Neuronal stem cell (in vitro differentiated cells): ENCODE measurements around the gene IFT81.
A peak's percentile ranks its signal among the peaks of the same experiment; 100 is the strongest.

ENCODE experiments used
- DNase-seq: peaks from one replicate; pipeline ENCODE4 v3.0.0-alpha.2; 2013; ENCODE audit warnings: low spot score
- H2AFZ ChIP-seq: one replicate; pipeline ENCODE4 v1.6.1; 2013; ENCODE audit warnings: mild to moderate bottlenecking, low read length, inconsistent platforms
- H2AK5ac ChIP-seq: 2 replicates; pipeline ENCODE4 v1.6.1; 2013; ENCODE audit warnings: low read depth, mild to moderate bottlenecking, inconsistent platforms, low read length, moderate library complexity, mixed read lengths
- H2BK120ac ChIP-seq: 2 replicates; pipeline ENCODE4 v1.6.1; 2013; ENCODE audit warnings: low read depth, mild to moderate bottlenecking, inconsistent platforms, low read length, moderate library complexity, mixed read lengths
- H2BK12ac ChIP-seq: one replicate; pipeline ENCODE4 v1.6.1; 2013; ENCODE audit warnings: low read length, inconsistent platforms
- H2BK15ac ChIP-seq: 2 replicates; pipeline ENCODE4 v1.6.1; 2013; ENCODE audit warnings: mild to moderate bottlenecking, low read length, inconsistent platforms, mixed read lengths
- H2BK5ac ChIP-seq: one replicate; pipeline ENCODE4 v1.6.1; 2013; ENCODE audit warnings: inconsistent platforms, mild to moderate bottlenecking, low read length, moderate library complexity
- H3K14ac ChIP-seq: one replicate; pipeline ENCODE4 v1.6.1; 2013; ENCODE audit warnings: low read length, inconsistent platforms
- H3K18ac ChIP-seq: 2 replicates; pipeline ENCODE4 v1.6.1; 2013; ENCODE audit warnings: low read length, inconsistent platforms
- H3K23ac ChIP-seq: 2 replicates; pipeline ENCODE4 v1.6.1; 2013; ENCODE audit warnings: low read depth, mild to moderate bottlenecking, mixed read lengths, low read length, inconsistent platforms; ENCODE audit not compliant: poor library complexity
- H3K27ac ChIP-seq: replicated peaks from 3 replicates; pipeline ENCODE4 v1.5.1; 2013; ENCODE audit warnings: low read length, inconsistent platforms
- H3K27me3 ChIP-seq, 3 experiments: 2 replicates each; pipeline ENCODE4 v1.6.1; 2013; ENCODE audit warnings: low read length in 3 of 3, mild to moderate bottlenecking in 2 of 3, inconsistent platforms in 1 of 3, low read depth in 1 of 3, mixed read lengths in 1 of 3, moderate library complexity in 1 of 3; ENCODE audit not compliant: control insufficient read depth in 3 of 3, insufficient read depth in 3 of 3
- H3K36me3 ChIP-seq, 2 donors: replicated peaks in 1 of 2; 2 replicates each; pipeline ENCODE4 v1.6.1; 2013; ENCODE audit warnings: low read length in 2 of 2; ENCODE audit not compliant: control insufficient read depth in 2 of 2, insufficient read depth in 2 of 2
- H3K4ac ChIP-seq: 2 replicates; pipeline ENCODE4 v1.6.1; 2013; ENCODE audit warnings: inconsistent platforms, mild to moderate bottlenecking, low read length, moderate library complexity
- H3K4me1 ChIP-seq, 2 donors: 1 replicate in 1 of 2; 2 replicates in 1 of 2; pipeline ENCODE4 v1.6.1; 2013; ENCODE audit warnings: low read length in 2 of 2, low read depth in 1 of 2; ENCODE audit not compliant: control insufficient read depth in 2 of 2, insufficient read depth in 1 of 2
- H3K4me2 ChIP-seq: one replicate; pipeline ENCODE4 v1.6.1; 2013; ENCODE audit warnings: mild to moderate bottlenecking, low read length, inconsistent platforms; ENCODE audit not compliant: insufficient read depth, poor library complexity, severe bottlenecking
- H3K4me3 ChIP-seq, 2 donors: 2 replicates each; pipeline ENCODE4 v1.5.1; 2013; ENCODE audit warnings: low read length in 2 of 2, mild to moderate bottlenecking in 2 of 2, inconsistent platforms in 1 of 2, moderate library complexity in 1 of 2
- H3K79me1 ChIP-seq: one replicate; pipeline ENCODE4 v1.6.1; 2013; ENCODE audit warnings: low read depth, mild to moderate bottlenecking, inconsistent platforms, low read length, moderate library complexity
- H3K9ac ChIP-seq: one replicate; pipeline ENCODE4 v1.6.1; 2013; ENCODE audit warnings: mild to moderate bottlenecking, low read depth, low read length, inconsistent platforms; ENCODE audit not compliant: poor library complexity
- H3K9me3 ChIP-seq, 2 donors: replicated peaks in 1 of 2; 2 replicates each; pipeline versions ENCODE3 to v1.6.1; 2013; ENCODE audit warnings: low read length in 2 of 2, mild to moderate bottlenecking in 2 of 2, inconsistent platforms in 1 of 2, low read depth in 1 of 2, mixed read lengths in 1 of 2, moderate library complexity in 1 of 2; ENCODE audit not compliant: control insufficient read depth in 2 of 2, insufficient read depth in 1 of 2
- H4K8ac ChIP-seq: one replicate; pipeline ENCODE4 v1.6.1; 2013; ENCODE audit warnings: low read depth, mild to moderate bottlenecking, inconsistent platforms, low read length, moderate library complexity
- H4K91ac ChIP-seq: one replicate; pipeline ENCODE4 v1.6.1; 2013; ENCODE audit warnings: low read length, low read depth, mild to moderate bottlenecking, inconsistent platforms; ENCODE audit not compliant: poor library complexity
- whole genome bisulfite sequencing, 2 donors: extraction: QIAGEN DNeasy Blood & Tissue Kit; methylation state at CpG; one replicate each; pipeline ENCODE4 v1.1.7; 2013; ENCODE audit warnings: missing lambda C conversion rate in 2 of 2, mixed read lengths in 1 of 2; ENCODE audit not compliant: insufficient read length in 2 of 2, insufficient replicate concordance in 1 of 2; ENCODE audit errors: extremely low coverage in 2 of 2; 5-methylcytosine and 5-hydroxymethylcytosine counted together

IFT81 gene

GRCh38 chr12:110105986-110106385 is 18.2 kb upstream of the IFT81 start:
- Histone ChIP-seq H2BK15ac (no peak overlapping the region), H3K4me3 (no peak overlapping the region), H3K4me1 (peaks cover 5 to 7% of the 10 kb centered on the region in 2 donors), H2BK120ac (no peak overlapping the region), H3K4ac (no peak overlapping the region), H3K27me3 (no peaks in the 10 kb centered on the region), H3K9ac (no peak overlapping the region), H3K4me2 (no peak overlapping the region), H4K91ac (no peak overlapping the region), H3K18ac (no peak overlapping the region), H3K79me1 (no peaks in the 10 kb centered on the region), H2AK5ac (no peak overlapping the region), H2AFZ (no peak overlapping the region), H3K14ac (no peak overlapping the region), H3K9me3 (no peaks in the 10 kb centered on the region), H3K36me3 (no peaks in the 10 kb centered on the region), H2BK12ac (no peak overlapping the region), H3K23ac (no peak overlapping the region), H2BK5ac (no peak overlapping the region), H3K27ac (no peak overlapping the region), H4K8ac (no peak overlapping the region)
- DNase-seq = no peak
- no CpG with 5 or more reads among the region's 2 CpGs for WGBS, 2 donors

DNA sequence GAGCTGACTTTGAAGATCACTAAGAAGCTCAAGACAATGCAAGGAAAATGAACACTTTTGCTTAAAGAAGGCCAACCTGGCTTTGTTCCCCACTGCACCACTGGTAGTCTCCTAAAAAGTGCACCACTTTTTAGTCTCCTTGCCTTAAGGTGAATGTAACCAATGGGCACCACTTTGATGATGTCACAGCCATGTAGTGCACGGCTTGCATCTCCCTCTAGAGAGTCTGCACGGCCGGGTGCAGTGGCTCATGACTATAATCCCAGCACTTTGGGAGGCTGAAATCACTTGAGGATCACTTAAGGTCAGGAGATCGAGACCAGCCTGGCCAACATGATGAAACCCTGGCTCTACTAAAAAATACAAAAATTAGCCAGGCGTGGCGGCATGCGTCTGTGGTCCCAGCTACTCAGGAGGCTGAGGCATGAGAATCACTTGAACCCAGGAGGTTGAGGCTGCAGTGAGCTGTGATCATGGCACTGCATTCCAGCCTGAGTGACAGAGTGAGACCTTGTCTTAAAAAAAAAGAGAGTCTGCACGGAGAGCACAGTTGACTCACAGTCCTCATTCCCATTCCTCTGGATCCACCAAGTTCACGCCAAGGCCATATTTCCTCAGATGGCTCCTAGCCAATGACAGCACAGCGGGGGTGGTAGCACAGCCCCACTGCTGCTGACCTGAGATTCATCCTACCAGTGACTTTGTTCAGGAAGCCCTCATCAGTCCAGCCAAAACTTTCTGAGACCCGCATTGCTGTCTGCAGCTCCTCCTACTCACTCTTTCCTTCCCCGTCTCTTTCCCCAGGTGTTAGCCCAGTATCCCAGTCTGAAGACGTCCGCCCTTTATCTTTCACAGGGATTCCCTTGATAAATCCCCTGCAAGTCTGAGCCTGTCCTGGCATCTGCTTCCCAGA is 16.5 kb upstream of the IFT81 start:
- Histone ChIP-seq H4K91ac (no peak overlapping the region), H3K9me3 (peaks cover 0 to 4% of the 10 kb centered on the region in 2 donors), H3K4me3 (no peak overlapping the region), H2AK5ac (no peak overlapping the region), H3K27ac (no peak overlapping the region), H2BK12ac (no peak overlapping the region), H2BK120ac (no peak overlapping the region), H2BK15ac (no peak overlapping the region), H2BK5ac (no peak overlapping the region), H3K23ac (no peak overlapping the region), H3K4ac (no peak overlapping the region), H3K36me3 (no peaks in the 10 kb centered on the region), H2AFZ (peak overlapping the region; percentile 9), H3K18ac (no peak overlapping the region), H4K8ac (no peak overlapping the region), H3K4me1 (peaks cover 5 to 7% of the 10 kb centered on the region in 2 donors), H3K27me3 (no peaks in the 10 kb centered on the region), H3K9ac (no peak overlapping the region), H3K4me2 (no peak overlapping the region), H3K14ac (no peak overlapping the region), H3K79me1 (no peaks in the 10 kb centered on the region)
- no peak for DNase-seq
- no CpG with 5 or more reads among the region's 14 CpGs for WGBS, 2 donors

DNA sequence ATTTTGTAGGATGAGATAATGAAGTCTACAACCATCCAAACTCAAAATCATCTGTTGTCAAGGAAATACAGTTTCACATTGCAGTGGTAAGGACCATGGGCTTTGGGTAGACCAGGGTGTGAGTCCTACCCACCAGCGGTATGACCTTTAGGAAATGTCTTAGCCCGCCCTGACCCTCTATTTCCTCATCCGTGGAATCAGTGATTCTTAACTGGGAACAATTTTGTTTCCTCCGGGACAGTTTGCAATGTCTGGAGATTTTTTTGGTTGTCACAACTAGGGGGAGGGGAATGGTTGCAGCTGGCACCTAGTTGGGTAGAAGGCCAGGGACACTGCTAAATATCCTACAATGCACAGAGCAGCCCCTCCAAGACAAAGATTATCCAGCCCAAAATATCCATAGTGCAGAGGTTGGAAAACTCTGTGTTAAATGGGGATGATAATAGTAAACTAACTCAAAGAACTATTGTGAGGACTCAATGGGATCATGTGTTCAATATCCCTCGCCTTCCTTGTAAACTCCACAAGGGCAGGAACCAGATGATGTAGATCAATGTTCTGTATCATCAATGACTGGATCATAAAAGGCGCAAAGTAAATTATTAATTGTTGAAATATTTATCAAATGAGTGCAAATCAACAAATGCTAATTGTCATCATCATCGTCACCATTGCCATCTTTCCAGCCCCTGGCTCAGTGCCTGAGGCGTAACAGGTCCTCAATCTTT is 15.7 kb upstream of the IFT81 start:
- Histone ChIP-seq H3K18ac (no peak overlapping the region), H3K23ac (no peak overlapping the region), H3K79me1 (no peaks in the 10 kb centered on the region), H2BK120ac (no peak overlapping the region), H3K4ac (no peak overlapping the region), H3K9me3 (peaks cover 0 to 4% of the 10 kb centered on the region in 2 donors), H2BK5ac (no peak overlapping the region), H3K4me2 (no peak overlapping the region), H3K4me3 (no peak overlapping the region), H3K14ac (no peak overlapping the region), H2AK5ac (no peak overlapping the region), H2BK12ac (no peak overlapping the region), H3K27me3 (no peaks in the 10 kb centered on the region), H3K9ac (no peak overlapping the region), H3K27ac (no peak overlapping the region), H3K36me3 (no peaks in the 10 kb centered on the region), H4K8ac (no peak overlapping the region), H2AFZ (peak overlapping the region; percentile 80), H3K4me1 (peaks cover 5 to 7% of the 10 kb centered on the region in 2 donors), H4K91ac (no peak overlapping the region), H2BK15ac (no peak overlapping the region)
- DNase-seq = no peak
- no CpG with 5 or more reads among the region's 8 CpGs for WGBS, 2 donors
